ENCODE results near the gene HYDIN. TPM values are rescaled to one million over a fixed set of nuclear protein-coding genes. Genes with fewer than 3 reads are reported as not detected.
"Not testable (repeated sequence)": the region's sequence is repeated elsewhere in the genome, so short reads cannot be mapped to it uniquely, and the experiment has no call there.

The HYDIN gene
- total and polyA plus RNA-seq, 8 donors = 2.1 to 6.6 (median 3.9) TPM

DNA sequence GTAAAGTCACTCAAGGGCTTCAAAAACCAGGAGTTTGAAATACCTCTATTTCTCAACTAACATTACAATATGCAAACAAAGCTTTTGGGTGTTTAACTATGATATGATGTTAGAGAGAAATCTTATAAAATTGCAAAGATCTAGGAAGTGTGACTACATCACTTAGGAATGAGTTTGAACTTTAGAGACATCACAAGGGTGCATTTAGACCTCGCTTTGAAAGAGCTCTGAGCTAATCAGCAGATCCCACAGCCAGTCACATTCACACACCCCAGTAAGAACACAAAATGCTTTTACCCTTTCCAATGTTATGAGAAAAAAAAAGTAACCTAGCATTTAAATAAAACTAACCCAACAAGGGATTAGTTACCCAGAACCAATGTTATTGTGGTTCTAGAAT is 45.2 kb downstream of the HYDIN start:
- WGBS, 2 donors = 67 to 73% methylated on average over 1 of the region's 1 CpG
- H3K27ac ChIP-seq = no peak overlapping the region
- no peak for DNase-seq
- no peaks in the 10 kb centered on the region for H3K9me3 ChIP-seq
- no peak for ATAC-seq
- H3K27me3 ChIP-seq = no peaks in the 10 kb centered on the region
- TF ChIP-seq CTCF (IDR thresholded peaks at IDR 0.05) = no peak
- H3K36me3 ChIP-seq = no peaks in the 10 kb centered on the region
- intact Hi-C loops (cut with DNase I) = no loop called here
- H3K4me3 ChIP-seq = no peak overlapping the region
- no peak for FAIRE-seq
- no peaks in the 10 kb centered on the region for H3K4me1 ChIP-seq

DNA sequence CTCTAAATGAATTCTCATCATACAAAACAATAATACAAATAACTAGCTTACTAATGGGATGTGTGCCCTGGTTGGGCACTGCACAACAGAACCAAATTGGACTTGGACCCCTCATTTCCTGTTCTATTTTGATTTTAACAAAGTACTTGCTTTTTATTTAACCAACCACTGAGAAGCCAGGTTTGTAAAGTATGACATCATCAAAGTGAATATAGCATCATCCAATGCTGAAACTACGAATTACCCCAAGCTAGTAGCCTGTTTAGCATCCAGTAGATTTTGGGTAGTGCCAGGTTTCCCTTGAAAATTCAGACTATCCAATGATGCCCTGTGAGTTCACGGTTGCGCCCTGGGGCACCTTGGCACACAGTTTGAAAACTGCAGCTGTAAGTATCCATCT is 51.0 kb downstream of the HYDIN start:
- FAIRE-seq (no peak), DNase-seq (no peak)
- 90 to 95% methylated on average over 3 of the region's 3 CpGs for whole genome bisulfite sequencing, 2 donors

GRCh38 chr16:71172481-71173207 is 57.9 kb downstream of the HYDIN start:
- H3K4me1 ChIP-seq = peaks cover 0 to 4% (median 0%) of the 10 kb centered on the region in 3 donors
- no peak for ATAC-seq
- no peaks in the 10 kb centered on the region for H3K9me3 ChIP-seq
- WGBS, 2 donors = 71 to 77% methylated on average over 6 of the region's 6 CpGs
- no peak overlapping the region for H3K4me3 ChIP-seq
- H3K27me3 ChIP-seq = no peaks in the 10 kb centered on the region
- H3K27ac ChIP-seq = no peak overlapping the region
- no peaks in the 10 kb centered on the region for H3K36me3 ChIP-seq
- intact Hi-C loops (cut with DNase I) = no loop called here
- DNase-seq = no peak
- FAIRE-seq = no peak
- TF ChIP-seq CTCF (IDR thresholded peaks at IDR 0.05) = no peak

More for the DNA sequence above, 51.0 kb downstream of the HYDIN start:
- TF ChIP-seq CTCF (IDR thresholded peaks at IDR 0.05) = no peak
- no peak for ATAC-seq
- Histone ChIP-seq H3K27me3 (no peaks in the 10 kb centered on the region), H3K27ac (no peak overlapping the region), H3K36me3 (no peaks in the 10 kb centered on the region), H3K9me3 (no peaks in the 10 kb centered on the region), H3K4me1 (no peaks in the 10 kb centered on the region), H3K4me3 (no peak overlapping the region)
- intact Hi-C loops (cut with DNase I) = no loop called here

- H3K27ac ChIP-seq; H3K27me3 ChIP-seq; ATAC-seq; FAIRE-seq; H3K4me1 ChIP-seq; H3K4me3 ChIP-seq; H3K9me3 ChIP-seq; H3K36me3 ChIP-seq; DNase-seq; intact Hi-C loops (cut with DNase I): not testable (repeated sequence)
- 79 to 81% methylated on average over 6 of the region's 8 CpGs for WGBS, 2 donors
Observed at GRCh38 chr16:71161007-71161406, 69.5 kb downstream of the HYDIN start.

DNA sequence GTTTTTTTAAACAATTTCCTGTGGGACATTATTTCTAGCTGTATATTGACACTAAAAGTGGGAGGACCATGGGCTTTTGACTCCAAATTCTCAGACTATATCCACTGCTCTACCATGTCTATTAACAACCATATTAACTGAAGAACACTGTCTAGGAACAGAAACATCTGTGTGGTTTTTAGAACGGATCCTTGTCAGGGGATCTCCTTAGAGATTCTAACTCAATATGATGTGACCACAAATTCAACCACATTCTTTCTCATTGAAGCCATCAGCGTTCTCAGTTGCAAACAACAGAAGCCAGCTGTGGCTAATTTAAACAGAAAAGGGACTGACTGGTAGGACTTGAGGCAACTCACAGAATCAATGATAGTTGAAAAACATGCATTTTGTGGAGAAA is 73.2 kb downstream of the HYDIN start:
- H3K4me1 ChIP-seq; H3K27ac ChIP-seq; ATAC-seq; H3K36me3 ChIP-seq; H3K27me3 ChIP-seq; DNase-seq; intact Hi-C loops (cut with DNase I); FAIRE-seq; H3K9me3 ChIP-seq; H3K4me3 ChIP-seq: not testable (repeated sequence)
- WGBS, 2 donors = 50 to 93% methylated on average over 1 of the region's 2 CpGs

GRCh38 chr16:71153329-71153728 is 77.2 kb downstream of the HYDIN start:
- H3K9me3 ChIP-seq; H3K4me3 ChIP-seq; H3K27me3 ChIP-seq; H3K36me3 ChIP-seq; ATAC-seq; H3K4me1 ChIP-seq; FAIRE-seq; H3K27ac ChIP-seq; intact Hi-C loops (cut with DNase I); DNase-seq: not testable (repeated sequence)
- WGBS, 2 donors = 47 to 92% methylated on average over 1 to 2 of the region's 6 CpGs

- 80% methylated on average over 1 of the region's 2 CpGs; no CpG with 5 or more reads in 1 of the 2 donors for WGBS, 2 donors
- H3K4me1 ChIP-seq; H3K36me3 ChIP-seq; H3K27me3 ChIP-seq; H3K27ac ChIP-seq; intact Hi-C loops (cut with DNase I); H3K4me3 ChIP-seq; ATAC-seq; FAIRE-seq; DNase-seq; H3K9me3 ChIP-seq: not testable (repeated sequence)
Observed at GRCh38 chr16:71151654-71152053, 78.9 kb downstream of the HYDIN start.

- H3K27ac ChIP-seq; FAIRE-seq; H3K4me3 ChIP-seq; DNase-seq; ATAC-seq; intact Hi-C loops (cut with DNase I); H3K4me1 ChIP-seq; H3K9me3 ChIP-seq; H3K27me3 ChIP-seq; H3K36me3 ChIP-seq: not testable (repeated sequence)
- 38 to 40% methylated on average over 1 of the region's 2 CpGs for WGBS, 2 donors
Observed at GRCh38 chr16:71143246-71143645, 87.3 kb downstream of the HYDIN start.

- ATAC-seq; H3K4me1 ChIP-seq; H3K9me3 ChIP-seq; intact Hi-C loops (cut with DNase I); H3K27me3 ChIP-seq; H3K36me3 ChIP-seq; FAIRE-seq; DNase-seq; H3K4me3 ChIP-seq; H3K27ac ChIP-seq: not testable (repeated sequence)
- WGBS, 2 donors = 55 to 67% methylated on average over 1 of the region's 3 CpGs
Observed at GRCh38 chr16:71110565-71110964, 120.0 kb downstream of the HYDIN start.
